Left colon (tissue), 2 donors: ENCODE results near the gene NPAS3. TPM values are rescaled to one million over a fixed set of nuclear protein-coding genes. Genes with fewer than 3 reads are reported as not detected.

Experiments used
- ATAC-seq: fragments of 200-7000 bp; cut with Tn5 transposase; one replicate; pipeline ENCODE4 v1.9.1; 2020; ENCODE audit warnings: mild to moderate bottlenecking, moderate library complexity
- DNase-seq, 2 donors: peaks; one replicate each; pipeline ENCODE4 v3.0.0-alpha.2; 2020
- intact Hi-C, 2 donors: fragments of 100-400 bp; cut with DNase I in 1 of 2; cut with micrococcal nuclease in 1 of 2; formaldehyde crosslinking; loops; one replicate each; pipeline versions ENCODE4 v1.11.2 to v1.14.0; 2022; cut with DNase I, micrococcal nuclease
- total RNA-seq, 2 donors: library from RNA; stranded (reverse); fragmentation: NEBNext Ultra II Directional; extraction: Animal tissue kit (Norgen Biotek cat#: 25700); gene quantifications; one replicate each; pipeline ENCODE4 v1.2.1, GENCODE V29; 2021
- donor health status: DM: no; HTN: no; CAD: no.
- donor health status: DM: yes; HTN: yes; CAD: no.

The NPAS3 gene
- total RNA-seq, 2 donors from 2014 or later = 0.37 to 1.6 TPM

- intact Hi-C loops = no loop called here
- ATAC-seq (peak; percentile 71), DNase-seq (no peak)
Measured at GRCh38 chr14:33508126-33509062, 569.7 kb downstream of the NPAS3 start.

DNA sequence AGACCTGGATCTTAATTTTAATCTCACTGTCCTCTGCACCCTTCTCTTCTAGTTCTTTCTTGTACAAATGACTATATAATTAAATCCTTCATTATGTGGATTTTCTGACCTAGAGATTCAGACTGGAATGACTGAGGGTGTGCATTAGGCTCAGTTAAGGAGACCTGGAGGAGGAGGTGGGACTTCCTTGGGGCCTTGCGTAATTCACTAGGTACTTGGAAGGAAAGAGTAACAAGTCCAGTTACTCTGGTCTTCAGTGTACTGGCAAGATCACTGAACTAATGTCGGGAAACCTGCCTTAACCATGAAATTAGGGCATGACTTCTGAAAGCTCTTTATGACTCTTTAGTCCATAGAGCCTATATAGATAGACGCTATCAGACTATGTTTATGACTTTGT is 570.8 kb downstream of the NPAS3 start:
- no peak for DNase-seq
- peak; percentile 31 for ATAC-seq
- intact Hi-C loops = no loop called here

DNA sequence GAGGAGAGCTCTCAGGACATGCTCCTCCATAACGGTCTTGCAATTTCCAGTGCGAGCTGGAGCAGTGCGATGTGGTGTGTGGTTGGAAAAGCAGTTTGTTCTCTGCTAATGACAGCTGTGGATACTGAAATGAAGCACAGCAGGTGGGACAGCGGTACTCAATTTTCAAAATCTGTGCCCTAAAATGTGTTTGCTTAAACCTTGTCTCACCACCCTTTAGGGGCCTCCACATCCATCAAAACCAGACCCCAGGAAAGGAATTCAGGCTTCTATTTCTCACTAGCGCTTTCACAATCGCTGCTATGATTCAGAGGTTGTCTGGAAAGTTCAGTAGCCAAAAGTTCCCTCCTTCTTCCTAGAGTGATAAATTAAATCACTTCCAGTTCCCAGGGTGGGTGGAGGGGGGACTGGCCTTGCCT is 571.4 kb downstream of the NPAS3 start:
- no peak for DNase-seq
- intact Hi-C loops = no loop called here

DNA sequence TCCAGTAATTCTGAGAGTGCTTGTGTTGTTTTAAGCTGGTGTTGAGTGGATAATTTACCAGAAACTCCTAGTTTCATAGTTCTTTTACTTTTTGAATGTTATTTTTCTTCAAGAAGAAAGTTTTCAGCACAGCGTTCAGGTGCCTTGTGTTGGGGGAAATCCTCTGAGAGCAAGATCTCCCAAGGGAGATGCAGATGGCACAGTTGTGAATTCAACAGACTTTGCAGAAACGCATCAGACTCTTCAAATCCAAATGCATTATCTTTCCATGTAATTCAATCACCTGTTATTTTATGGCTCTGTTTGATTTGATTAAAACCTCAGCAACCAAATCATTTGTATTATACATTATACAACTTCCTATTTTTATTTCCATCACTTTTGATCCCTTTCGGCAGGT is 572.3 kb downstream of the NPAS3 start:
- intact Hi-C loops = no loop called here
- DNase-seq (no peak), ATAC-seq (no peak)

More for the DNA sequence above, 571.4 kb downstream of the NPAS3 start:
- no peak for ATAC-seq

DNA sequence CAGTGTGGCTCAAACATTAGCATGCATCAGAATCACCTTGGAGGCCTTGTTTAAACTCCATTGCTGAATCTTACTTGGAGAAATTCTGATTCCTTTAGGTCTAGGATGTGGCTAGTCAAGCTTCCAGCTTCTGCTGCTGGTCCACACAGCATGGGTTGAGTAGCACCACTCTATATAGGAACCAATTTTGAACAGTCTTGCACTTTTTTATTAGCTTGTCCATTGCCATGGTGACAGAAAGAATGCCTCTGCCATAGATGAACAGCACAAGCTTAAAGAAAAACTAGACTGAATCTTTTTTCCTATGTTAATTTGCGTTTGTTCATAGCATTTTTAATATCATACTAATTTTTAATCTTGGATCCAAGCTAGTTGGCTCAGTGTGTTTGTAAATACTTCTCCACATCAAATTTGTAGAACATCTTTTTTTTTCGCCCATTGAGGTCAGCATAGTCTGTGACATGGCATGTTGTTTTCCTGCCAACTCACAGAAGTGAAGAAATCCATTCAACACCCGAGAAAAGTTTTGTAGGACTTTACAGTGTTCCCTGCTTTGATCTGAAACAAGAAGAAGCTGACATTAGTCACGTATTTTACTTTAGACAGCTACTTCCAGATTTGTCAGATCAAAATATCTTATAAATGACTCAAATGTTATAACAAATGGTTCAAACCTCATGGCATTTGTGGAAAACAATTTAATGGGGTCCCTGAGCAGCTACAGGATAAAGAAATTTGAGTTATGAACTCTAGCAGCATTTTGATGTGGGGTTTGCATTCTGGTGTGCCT is 573.4 kb downstream of the NPAS3 start:
- ATAC-seq (no peak), DNase-seq (no peak)
- intact Hi-C loops = no loop called here

DNA sequence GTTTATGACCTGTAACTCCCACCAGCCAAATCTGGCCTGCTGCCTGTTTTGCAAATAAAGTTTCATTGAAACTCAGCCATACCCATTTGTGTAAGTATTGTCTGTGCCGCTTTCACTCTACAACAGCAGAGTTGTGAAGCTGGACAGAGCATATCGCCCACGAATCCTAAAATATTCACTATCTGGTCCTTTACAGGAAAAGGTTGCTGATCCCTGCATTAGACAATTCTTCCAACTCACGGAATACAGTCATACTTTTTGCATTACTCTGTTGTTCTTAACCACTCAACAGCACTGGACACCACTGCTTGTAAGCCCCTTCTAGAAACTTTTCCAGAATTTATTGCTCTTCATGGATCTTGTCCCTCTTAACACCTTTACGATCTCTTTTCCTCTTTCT is 576.8 kb downstream of the NPAS3 start:
- no peak for DNase-seq
- intact Hi-C loops = no loop called here
- ATAC-seq = no peak

DNA sequence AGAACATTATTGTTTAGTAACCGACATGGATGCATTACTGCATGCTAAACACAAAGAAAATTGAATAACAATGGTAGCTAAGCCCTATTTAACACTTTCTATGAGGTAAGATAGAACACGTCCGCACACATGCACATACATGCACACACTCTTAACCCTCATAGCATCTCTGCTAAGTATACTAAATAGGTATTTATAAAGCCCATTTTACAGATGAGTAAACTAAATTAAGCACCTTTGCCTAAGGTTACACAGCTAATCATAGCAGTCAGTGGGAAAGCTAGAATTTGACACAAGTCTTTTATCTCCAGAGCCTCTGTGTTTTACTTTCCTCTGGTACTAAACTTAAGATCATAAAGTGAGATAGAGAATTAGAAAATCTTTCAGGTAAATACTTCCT is 577.2 kb downstream of the NPAS3 start:
- DNase-seq (no peak), ATAC-seq (no peak)
- intact Hi-C loops = no loop called here

- ATAC-seq (no peak), DNase-seq (no peak)
- intact Hi-C loops = no loop called here
Measured at GRCh38 chr14:33516898-33517436, 578.3 kb downstream of the NPAS3 start.

GRCh38 chr14:33521192-33521591 is 582.5 kb downstream of the NPAS3 start:
- DNase-seq = no peak
- ATAC-seq = no peak
- intact Hi-C loops = no loop called here

DNA sequence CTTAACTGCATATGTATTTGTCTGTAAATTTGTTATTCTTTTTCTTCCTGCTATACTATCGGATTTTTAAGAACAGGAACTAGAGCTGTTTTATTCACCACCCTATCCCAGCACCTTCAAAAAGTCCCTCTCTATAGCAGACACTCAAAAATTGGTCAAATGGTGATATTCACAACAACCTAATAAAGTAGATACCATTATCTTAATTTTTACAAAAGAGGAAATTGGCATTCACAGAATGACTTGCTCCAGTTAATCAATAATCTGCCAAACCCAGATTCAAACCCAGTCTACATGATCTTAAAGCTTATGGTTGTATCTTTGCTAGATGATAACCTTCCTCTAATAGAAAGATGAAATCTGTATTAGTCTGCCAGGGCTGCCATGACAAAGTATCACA is 585.6 kb downstream of the NPAS3 start:
- DNase-seq (no peak), ATAC-seq (no peak)
- intact Hi-C loops = no loop called here

GRCh38 chr14:33525626-33526025 is 586.9 kb downstream of the NPAS3 start:
- intact Hi-C loops = no loop called here
- no peak for DNase-seq
- no peak for ATAC-seq

GRCh38 chr14:33527023-33527634 is 588.5 kb downstream of the NPAS3 start:
- intact Hi-C loops = no loop called here
- no peak for ATAC-seq
- no peak for DNase-seq

- ATAC-seq = no peak
- no peak for DNase-seq
- intact Hi-C loops = no loop called here
Measured at GRCh38 chr14:33528655-33529054, 590.0 kb downstream of the NPAS3 start.

DNA sequence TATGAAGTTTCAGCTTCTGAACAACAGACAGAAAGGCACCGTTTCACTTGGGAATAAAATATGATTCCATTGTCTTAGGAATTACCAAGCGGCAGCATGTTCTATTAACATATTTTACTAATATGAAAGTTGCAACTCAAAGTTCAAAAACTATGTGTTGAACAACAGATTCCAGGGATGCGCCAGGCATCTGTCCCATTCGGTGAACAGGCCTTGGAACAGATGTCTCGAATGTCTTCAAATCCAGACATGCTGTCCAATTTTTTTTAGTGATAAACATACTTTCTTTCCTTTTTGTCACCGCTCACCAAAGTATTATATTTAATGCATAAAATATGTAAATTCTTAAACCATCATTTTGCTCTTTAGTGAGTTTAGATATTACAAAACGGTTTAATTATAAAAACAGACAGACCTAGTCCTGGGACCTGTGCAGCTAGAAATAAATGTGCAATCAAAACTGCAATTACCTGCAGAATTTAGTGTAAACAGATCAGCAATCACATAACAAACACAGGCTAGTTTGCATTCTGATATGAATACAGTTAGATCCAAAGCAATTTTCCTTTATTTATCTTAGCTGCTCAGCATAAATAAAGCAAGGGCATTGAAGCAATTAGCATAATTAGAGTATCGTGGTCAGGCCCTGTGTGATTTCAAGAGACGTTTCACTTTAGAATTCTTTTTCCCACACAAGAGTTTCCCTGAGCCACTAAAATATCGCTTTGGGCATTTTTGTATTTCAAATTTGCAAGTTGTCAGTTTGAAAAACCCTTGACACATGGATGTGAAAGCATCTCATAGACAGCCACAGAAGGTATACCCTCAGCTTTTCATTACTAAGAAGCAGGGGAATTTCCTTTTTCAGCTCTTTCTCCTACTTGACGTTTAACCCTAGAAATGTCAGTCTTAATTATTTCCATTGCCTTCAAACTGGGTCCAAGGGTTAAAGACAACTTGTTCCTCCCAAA is 591.4 kb downstream of the NPAS3 start:
- no peak for ATAC-seq
- no peak for DNase-seq
- intact Hi-C loops = no loop called here

DNA sequence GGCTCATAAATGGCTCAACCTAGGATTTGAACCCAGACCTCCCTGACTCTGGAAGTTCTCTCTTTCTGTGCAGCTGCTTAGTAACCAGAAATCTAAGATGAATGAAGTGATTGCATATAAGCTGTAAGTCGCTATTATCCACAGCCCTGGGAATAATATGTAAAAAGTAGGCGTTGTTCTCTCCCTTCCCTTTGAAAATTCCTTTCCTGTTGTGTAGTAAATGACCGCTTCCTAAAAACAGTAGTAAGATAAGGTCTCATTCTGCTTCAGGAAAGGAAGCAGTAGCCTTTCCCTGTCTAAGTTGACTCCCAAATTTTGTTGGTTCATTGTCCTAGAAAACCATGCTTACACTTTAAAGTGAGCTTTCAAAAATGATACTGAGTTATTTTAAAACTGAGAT is 593.9 kb downstream of the NPAS3 start:
- intact Hi-C loops = no loop called here
- DNase-seq (no peak), ATAC-seq (no peak)

DNA sequence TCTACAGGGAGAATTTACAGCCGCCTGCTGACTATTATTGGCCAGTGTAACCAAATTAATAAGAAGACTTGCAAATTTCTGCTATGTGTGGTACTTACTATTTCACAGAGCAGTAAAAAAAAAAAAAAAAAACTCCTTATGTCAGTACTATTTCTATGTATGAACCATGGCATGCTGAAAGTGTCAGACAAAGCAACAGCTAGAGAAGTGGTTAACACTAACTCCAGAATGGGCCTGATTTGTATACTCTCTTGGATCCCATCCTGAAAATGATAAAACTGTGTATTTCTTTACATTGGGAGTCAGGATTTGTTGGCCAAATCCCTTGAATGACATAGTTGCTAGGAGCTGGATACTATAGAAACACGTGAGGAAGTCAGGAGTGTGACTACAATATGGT is 595.4 kb downstream of the NPAS3 start:
- intact Hi-C loops = no loop called here
- ATAC-seq (no peak), DNase-seq (no peak)

GRCh38 chr14:33534632-33535031 is 596.0 kb downstream of the NPAS3 start:
- DNase-seq (no peak), ATAC-seq (peak; percentile 35)
- intact Hi-C loops = no loop called here

- DNase-seq (no peak), ATAC-seq (no peak)
- intact Hi-C loops = no loop called here
Measured at GRCh38 chr14:33539918-33540357, 601.3 kb downstream of the NPAS3 start.
